Non-pigmented ciliary epithelial cell (primary cell): ENCODE data around the gene TMEM266.
A peak's percentile ranks its signal among the peaks of the same experiment; 100 is the strongest.

Experiments used
- DNase-seq: peaks from one replicate; pipeline ENCODE4 v3.0.0-alpha.2; 2010; ENCODE audit warnings: low read depth

The TMEM266 gene

GRCh38 chr15:76184650-76185035, 124.9 kb downstream of the TMEM266 start:
- no peak for DNase-seq

GRCh38 chr15:76185716-76186115, 125.9 kb downstream of the TMEM266 start:
- DNase-seq: no peak

GRCh38 chr15:76187163-76187562, 127.4 kb downstream of the TMEM266 start:
- DNase-seq: no peak

- DNase-seq: no peak
Measured at GRCh38 chr15:76189106-76189505, 129.3 kb downstream of the TMEM266 start.

- DNase-seq: no peak
Measured at GRCh38 chr15:76190070-76190564, 130.3 kb downstream of the TMEM266 start.

- no peak for DNase-seq
Measured at GRCh38 chr15:76190751-76191538, 131.2 kb downstream of the TMEM266 start.

- no peak for DNase-seq
Measured at GRCh38 chr15:76191539-76192244, 131.9 kb downstream of the TMEM266 start.

GRCh38 chr15:76192715-76193114, 132.9 kb downstream of the TMEM266 start:
- no peak for DNase-seq

- no peak for DNase-seq
Measured at GRCh38 chr15:76193934-76194333, 134.1 kb downstream of the TMEM266 start.

GRCh38 chr15:76195506-76196268, 135.9 kb downstream of the TMEM266 start:
- DNase-seq: no peak

GRCh38 chr15:76196269-76197231, 136.8 kb downstream of the TMEM266 start:
- DNase-seq: no peak

GRCh38 chr15:76197703-76198455, 138.1 kb downstream of the TMEM266 start:
- DNase-seq: no peak

GRCh38 chr15:76198456-76199105, 138.8 kb downstream of the TMEM266 start:
- DNase-seq: no peak

GRCh38 chr15:76199106-76200082, 139.6 kb downstream of the TMEM266 start:
- peak; percentile 68 for DNase-seq

- no peak for DNase-seq
Measured at GRCh38 chr15:76200083-76200465, 140.3 kb downstream of the TMEM266 start.

GRCh38 chr15:76200641-76201105, 140.9 kb downstream of the TMEM266 start:
- DNase-seq: no peak

- DNase-seq: no peak
Measured at GRCh38 chr15:76201536-76202255, 141.9 kb downstream of the TMEM266 start.
